K562 (cell line): Measurements from ENCODE around the gene TMEM19. TPM values are rescaled to one million over a fixed set of nuclear protein-coding genes. Genes with fewer than 3 reads are reported as not detected.

Experiments used
- ATAC-seq: fragments of 200-7000 bp; cut with Tn5 transposase; 3 replicates; pipeline ENCODE4 v1.9.1; 2020; ENCODE audit warnings: moderate library complexity
- BruUV-seq: library from RNA; stranded (reverse); fragments of 400-500 nt; replicated peaks from 2 replicates; lab custom pipeline; 2021; lab: Mats Ljungman, UMichigan
- CTCF ChIA-PET: fragments of 300-600 bp; formaldehyde crosslinking; extraction: SDS; loops from one replicate; lab custom pipeline; 2021; ENCODE audit warnings: low intra/inter-chr PET ratio; lab: Yijun Ruan, JAX
- POLR2A ChIA-PET: fragments of 300-600, 350-650 bp; sonication (Branson Sonifier 250); formaldehyde crosslinking; extraction: SDS; loops from one replicate; lab custom pipeline; 2021; ENCODE audit warnings: antibody characterized with exemption, inconsistent platforms; lab: Yijun Ruan, JAX
- DNase-seq, 4 experiments: peaks; one replicate each; pipeline versions ENCODE4 v3.0.0 to v3.0.0-alpha.2; 2011 to 2018; ENCODE audit warnings: low spot score in 3 of 4, mixed read lengths in 3 of 4; ENCODE audit errors: extremely low read depth in 1 of 4
- FAIRE-seq: peaks from 2 replicates; lab custom pipeline; 2011; peaks lifted over from hg19 to GRCh38; lab: Jason Lieb, UNC
- H2AFZ ChIP-seq: 2 replicates; pipeline ENCODE4 v1.6.0; 2011; ENCODE audit warnings: low read depth, low read length, control low read depth, inconsistent platforms
- H3K27ac ChIP-seq: fragments of 200-600 bp; 3 replicates; pipeline ENCODE4 v1.8.0; 2011; ENCODE audit warnings: low read depth, mild to moderate bottlenecking, control low read depth, inconsistent platforms, low read length, moderate library complexity, mixed read lengths; ENCODE audit errors: extremely low read depth
- H3K27me3 ChIP-seq, 2 experiments: fragments of 300-600 bp in 1 of 2; 2 replicates in 1 of 2; 3 replicates in 1 of 2; pipeline versions ENCODE4 v1.6.0 to v1.8.0; 2011; ENCODE audit warnings: inconsistent platforms in 2 of 2, low read length in 2 of 2, mild to moderate bottlenecking in 1 of 2, mixed read lengths in 1 of 2, moderate library complexity in 1 of 2; ENCODE audit not compliant: control insufficient read depth in 2 of 2, insufficient read depth in 2 of 2
- H3K36me3 ChIP-seq: fragments of 300-600 bp; 3 replicates; pipeline ENCODE4 v1.8.0; 2011; ENCODE audit warnings: mild to moderate bottlenecking, low read length, inconsistent platforms; ENCODE audit not compliant: control insufficient read depth, insufficient read depth
- H3K4me1 ChIP-seq, 2 experiments: fragments of 200-600 bp in 1 of 2; replicated peaks in 1 of 2; 2 replicates in 1 of 2; 3 replicates in 1 of 2; pipeline versions ENCODE4 v1.5.1 to v1.8.0; 2011; ENCODE audit warnings: inconsistent platforms in 2 of 2, low read length in 2 of 2, mild to moderate bottlenecking in 1 of 2, mixed read lengths in 1 of 2, moderate library complexity in 1 of 2; ENCODE audit not compliant: control insufficient read depth in 2 of 2, insufficient read depth in 2 of 2
- H3K4me2 ChIP-seq: 2 replicates; pipeline ENCODE4 v1.6.1; 2011; ENCODE audit warnings: low read length, control low read depth, inconsistent platforms, mixed read lengths; ENCODE audit not compliant: insufficient read depth
- H3K4me3 ChIP-seq: fragments of 200-600 bp; sonication (generic), shearing (Covaris generic); 2 replicates; pipeline ENCODE4 v1.5.1; 2016; ENCODE audit warnings: control low read depth, inconsistent platforms
- H3K79me2 ChIP-seq: fragments of 200-600 bp; 3 replicates; pipeline ENCODE4 v1.8.0; 2011; ENCODE audit warnings: low read length, inconsistent platforms; ENCODE audit not compliant: control insufficient read depth, insufficient read depth
- H3K9ac ChIP-seq, 2 experiments: 2 replicates each; pipeline versions ENCODE4 v1.6.0 to v1.6.1; 2011; ENCODE audit warnings: low read depth in 2 of 2, low read length in 2 of 2, control low read depth in 1 of 2, inconsistent platforms in 1 of 2, mild to moderate bottlenecking in 1 of 2, mixed read lengths in 1 of 2; ENCODE audit not compliant: insufficient read depth in 1 of 2
- H3K9me1 ChIP-seq: one replicate; pipeline ENCODE4 v1.6.0; 2011; ENCODE audit warnings: inconsistent platforms, mild to moderate bottlenecking, low read length, moderate library complexity; ENCODE audit not compliant: control insufficient read depth, insufficient read depth
- H3K9me3 ChIP-seq: replicated peaks from 2 replicates; pipeline ENCODE4 v1.5.1; 2011; ENCODE audit warnings: low read depth, low read length, inconsistent platforms; ENCODE audit not compliant: control insufficient read depth, insufficient read depth
- H4K20me1 ChIP-seq: replicated peaks from 2 replicates; pipeline ENCODE4 v1.6.1; 2011; ENCODE audit warnings: low read length, inconsistent platforms, mixed read lengths; ENCODE audit not compliant: control insufficient read depth, insufficient read depth
- ARNT ChIP-seq, 2 experiments: fragments of 450-650 bp; IDR thresholded peaks; 2 replicates each; pipeline ENCODE4 v1.6.1; 2016; ENCODE audit warnings: mild to moderate bottlenecking in 1 of 2
- FOXM1 ChIP-seq, 2 experiments: fragments of 450-650 bp in 1 of 2; sonication (generic) in 1 of 2; formaldehyde crosslinking in 1 of 2; IDR thresholded peaks; 2 replicates each; pipeline versions ENCODE4 v1.6.1 to v1.9.0; 2017 to 2022; ENCODE audit warnings: low read depth in 2 of 2, mild to moderate bottlenecking in 2 of 2, missing genetic modification reagents in 1 of 2, moderate library complexity in 1 of 2
- HMBOX1 ChIP-seq: sonication (generic); IDR thresholded peaks from 2 replicates; pipeline ENCODE4 v1.6.1; 2016
- MCM3 ChIP-seq: fragments of 450-650 bp; IDR thresholded peaks from 2 replicates; pipeline ENCODE4 v1.6.1; 2016
- MLX ChIP-seq, 2 experiments: fragments of 450-650 bp in 1 of 2; sonication (generic) in 1 of 2; formaldehyde crosslinking; conservative IDR thresholded peaks; 2 replicates each; pipeline versions ENCODE4 v1.4.0 to v1.8.1; 2020 to 2022; ENCODE audit warnings: mild to moderate bottlenecking in 1 of 2, missing genetic modification reagents in 1 of 2
- MYBL2 ChIP-seq, 2 experiments: fragments of 450-650 bp in 1 of 2; sonication (generic) in 1 of 2; formaldehyde crosslinking in 1 of 2; IDR thresholded peaks; 2 replicates each; pipeline versions ENCODE4 v1.6.1 to v1.8.1; 2017 to 2022; ENCODE audit warnings: borderline replicate concordance in 1 of 2, inconsistent platforms in 1 of 2, low read depth in 1 of 2, mild to moderate bottlenecking in 1 of 2, missing genetic modification reagents in 1 of 2, moderate library complexity in 1 of 2
- NCOA4 ChIP-seq: fragments of 450-650 bp; IDR thresholded peaks from 2 replicates; pipeline ENCODE4 v1.6.1; 2018; ENCODE audit warnings: mild to moderate bottlenecking; ENCODE audit not compliant: partially characterized antibody
- NELFE ChIP-seq: IDR thresholded peaks from 2 replicates; pipeline ENCODE4 v1.6.1; 2011; ENCODE audit warnings: mild to moderate bottlenecking; ENCODE audit not compliant: insufficient read depth, insufficient read length
- RBFOX2 ChIP-seq: fragments of 200-400 bp; formaldehyde crosslinking; IDR thresholded peaks from 2 replicates; pipeline ENCODE4 v1.6.1; 2017; ENCODE audit warnings: low read depth, mild to moderate bottlenecking, low read length, moderate library complexity
- SUPT5H ChIP-seq: fragments of 450-650 bp; IDR thresholded peaks from 2 replicates; pipeline ENCODE4 v1.6.1; 2016
- ZNF263 ChIP-seq: sonication (generic); formaldehyde crosslinking; IDR thresholded peaks from 2 replicates; pipeline ENCODE4 v1.8.0; 2022; ENCODE audit warnings: mild to moderate bottlenecking, missing genetic modification reagents, borderline replicate concordance
- ZNF280B ChIP-seq: fragments of 250-450 bp; sonication (Bioruptor Pico); IDR thresholded peaks from 2 replicates; pipeline ENCODE4 v1.5.1; 2021; ENCODE audit warnings: mild to moderate bottlenecking
- WGBS: fragments of 100-300 bp; shearing (Covaris generic); methylation state at CpG from one replicate; pipeline ENCODE4 v1.1.6; 2016; ENCODE audit warnings: low coverage, mixed read lengths; ENCODE audit not compliant: insufficient coverage; ENCODE audit errors: missing lambda C conversion rate; 5-methylcytosine and 5-hydroxymethylcytosine counted together
- in situ Hi-C: fragments of 300-500 bp; cut with MboI; formaldehyde crosslinking; loops from 4 replicates; pipeline ENCODE4 v1.15.0; 2018; ENCODE audit warnings: inconsistent platforms, mixed read lengths
- intact Hi-C: fragments of 100-400 bp; cut with micrococcal nuclease; formaldehyde crosslinking; loops from 2 replicates; pipeline ENCODE4 v1.14.2; 2022
- polyA plus RNA-seq, 8 experiments: library from polyadenylated mRNA; depleted of rRNA in 4 of 8; stranded (reverse) in 5 of 8; unstranded in 3 of 8; fragments of >200 nt; fragmentation: Nextera tagmentation in 2 of 8; fragmentation: Illumina TruSeq in 1 of 8; extraction: Ambion mirVana in 2 of 8; extraction: Trizol in 1 of 8; gene quantifications; 2 replicates each; pipeline versions ENCODE4 v1.2.1 to v1.2.3, GENCODE V29; 2011 to 2014; ENCODE audit warnings: inconsistent platforms in 1 of 8, missing spikeins in 1 of 8
- total RNA-seq, 7 experiments: library from RNA; depleted of rRNA in 6 of 7; stranded (reverse); fragments of >200 nt in 6 of 7; fragmentation: Illumina TruSeq in 2 of 7; extraction: Trizol in 2 of 7; gene quantifications; 2 replicates each; pipeline versions ENCODE4 v1.2.1 to v1.2.3, GENCODE V29; 2011 to 2021; ENCODE audit warnings: low replicate concordance in 1 of 7

Gene TMEM19
- total and polyA plus RNA-seq, 9 of the 15 experiments (the other 6 are each of a cell fraction or from before 2014, with no cell fraction given): 8.2 to 24.2 (median 17.2) TPM

GRCh38 chr12:71656740-71657139 is 29.1 kb upstream of the TMEM19 start:
- peaks cover 90% of the 10 kb centered on the region for H3K79me2 ChIP-seq
- peaks cover 4 to 9% of the 10 kb centered on the region in 2 experiments; a peak in 1 of 5 replicates for H3K4me1 ChIP-seq
- no peak overlapping the region for H3K9ac ChIP-seq
- peaks cover 11% of the 10 kb centered on the region for H3K9me3 ChIP-seq
- H3K4me3 ChIP-seq: no peak overlapping the region
- no peaks in the 10 kb centered on the region for H3K9me1 ChIP-seq
- H3K36me3 ChIP-seq: peaks cover 82% of the 10 kb centered on the region
- no peak overlapping the region for H3K4me2 ChIP-seq
- intact Hi-C loops: no loop called here
- H4K20me1 ChIP-seq: peaks cover 4% of the 10 kb centered on the region; the same call in 1 of the 2 replicates
- no peak overlapping the region for H2AFZ ChIP-seq
- H3K27ac ChIP-seq: no peak overlapping the region; the same call in 2 of the 3 replicates
- H3K27me3 ChIP-seq: no peaks in the 10 kb centered on the region
- 58% methylated on average over 3 of the region's 3 CpGs for WGBS
- POLR2A ChIA-PET: interaction anchor here (1.0 to 1.4 kb wide), 2 partner anchors 29 kb away, joined by 3 read pairs; partner anchors contain the start of gene TMEM19
- DNase-seq: no peak
- FAIRE-seq: no peak
- in situ Hi-C loops: no loop called here
- CTCF ChIA-PET: no interaction called here
- BruUV-seq: no TSS peak
- TF ChIP-seq NCOA4: no peak
- no peak for TF ChIP-seq NELFE
- peak; percentile 47; the same call in 1 of the 2 replicates for TF ChIP-seq MYBL2 (IDR thresholded peaks at IDR 0.05; ENCODE audit: low read depth)
- no peak for TF ChIP-seq MYBL2 (CRISPR knock-in tag; IDR thresholded peaks at IDR 0.05; ENCODE audit: borderline replicate concordance)
- no peak for TF ChIP-seq MLX (CRISPR knock-in tag; conservative IDR thresholded peaks at IDR 0.05)
- peak; percentile 8; the same call in 1 of the 2 replicates for TF ChIP-seq RBFOX2
- TF ChIP-seq MCM3: no peak
- peak; percentile 48; the same call in 1 of the 2 replicates for TF ChIP-seq FOXM1 (IDR thresholded peaks at IDR 0.05; ENCODE audit: low read depth)
- no peak for TF ChIP-seq FOXM1 (CRISPR knock-in tag; IDR thresholded peaks at IDR 0.05; ENCODE audit: low read depth)
- no peak for TF ChIP-seq SUPT5H
- no peak for TF ChIP-seq ZNF280B (CRISPR knock-in tag)
- no peak for TF ChIP-seq ZNF263
- no peak for TF ChIP-seq ARNT (IDR thresholded peaks at IDR 0.05)
- peak; percentile 47; the same call in 1 of the 2 replicates for TF ChIP-seq HMBOX1
- TF ChIP-seq, all 486 proteins: peak for 4
- no peak; the same call in 2 of the 3 replicates for ATAC-seq
